ENCODE measurements around the gene RABGEF1. TPM values are rescaled to one million over a fixed set of nuclear protein-coding genes. Genes with fewer than 3 reads are reported as not detected.
"Not testable (repeated sequence)": the region's sequence is repeated elsewhere in the genome, so short reads cannot be mapped to it uniquely, and the experiment has no call there.

Gene RABGEF1
- total RNA-seq, 6 experiments from 2014 or later = 38.6 to 45.3 (median 42.5) TPM

DNA sequence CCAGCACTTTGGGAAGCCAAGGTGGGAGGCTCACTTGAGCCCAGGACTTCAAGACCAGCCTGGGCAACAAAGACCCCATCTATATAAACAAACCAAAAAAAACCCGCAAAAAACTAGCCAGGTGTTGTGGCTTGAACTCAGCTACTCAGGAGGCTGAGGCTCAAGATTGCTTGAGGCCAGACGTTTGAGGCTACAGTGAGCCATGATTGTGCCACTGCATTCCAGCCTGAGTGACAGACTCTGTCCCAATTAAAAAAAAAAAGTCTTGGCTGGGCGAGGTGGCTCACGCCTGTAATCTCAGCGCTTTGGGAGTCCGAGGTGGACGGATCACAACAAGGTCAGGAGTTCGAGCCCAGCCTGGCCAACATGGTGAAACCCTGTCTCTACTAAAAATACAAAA lies 11.4 kb downstream of the RABGEF1 start:
- H3K36me3 Mint-ChIP-seq (ENCODE audit: low read depth) = peaks cover 11% of the 10 kb centered on the region; the same call in 1 of the 2 replicates
- H3K4me3 Mint-ChIP-seq = no peak overlapping the region
- H3K9me3 Mint-ChIP-seq = no peaks in the 10 kb centered on the region
- TF ChIP-seq, protein P1, sequence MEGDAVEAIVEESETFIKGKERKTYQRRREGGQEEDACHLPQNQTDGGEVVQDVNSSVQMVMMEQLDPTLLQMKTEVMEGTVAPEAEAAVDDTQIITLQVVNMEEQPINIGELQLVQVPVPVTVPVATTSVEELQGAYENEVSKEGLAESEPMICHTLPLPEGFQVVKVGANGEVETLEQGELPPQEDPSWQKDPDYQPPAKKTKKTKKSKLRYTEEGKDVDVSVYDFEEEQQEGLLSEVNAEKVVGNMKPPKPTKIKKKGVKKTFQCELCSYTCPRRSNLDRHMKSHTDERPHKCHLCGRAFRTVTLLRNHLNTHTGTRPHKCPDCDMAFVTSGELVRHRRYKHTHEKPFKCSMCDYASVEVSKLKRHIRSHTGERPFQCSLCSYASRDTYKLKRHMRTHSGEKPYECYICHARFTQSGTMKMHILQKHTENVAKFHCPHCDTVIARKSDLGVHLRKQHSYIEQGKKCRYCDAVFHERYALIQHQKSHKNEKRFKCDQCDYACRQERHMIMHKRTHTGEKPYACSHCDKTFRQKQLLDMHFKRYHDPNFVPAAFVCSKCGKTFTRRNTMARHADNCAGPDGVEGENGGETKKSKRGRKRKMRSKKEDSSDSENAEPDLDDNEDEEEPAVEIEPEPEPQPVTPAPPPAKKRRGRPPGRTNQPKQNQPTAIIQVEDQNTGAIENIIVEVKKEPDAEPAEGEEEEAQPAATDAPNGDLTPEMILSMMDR (IDR thresholded peaks at IDR 0.05) = no peak
- H3K4me1 Mint-ChIP-seq (ENCODE audit: low read depth) = peaks cover 49% of the 10 kb centered on the region
- no peak for DNase-seq
- no peaks in the 10 kb centered on the region; the same call in none of the 2 replicates for H3K27me3 Mint-ChIP-seq (ENCODE audit: insufficient read depth)
- no peak overlapping the region for H3K27ac Mint-ChIP-seq

DNA sequence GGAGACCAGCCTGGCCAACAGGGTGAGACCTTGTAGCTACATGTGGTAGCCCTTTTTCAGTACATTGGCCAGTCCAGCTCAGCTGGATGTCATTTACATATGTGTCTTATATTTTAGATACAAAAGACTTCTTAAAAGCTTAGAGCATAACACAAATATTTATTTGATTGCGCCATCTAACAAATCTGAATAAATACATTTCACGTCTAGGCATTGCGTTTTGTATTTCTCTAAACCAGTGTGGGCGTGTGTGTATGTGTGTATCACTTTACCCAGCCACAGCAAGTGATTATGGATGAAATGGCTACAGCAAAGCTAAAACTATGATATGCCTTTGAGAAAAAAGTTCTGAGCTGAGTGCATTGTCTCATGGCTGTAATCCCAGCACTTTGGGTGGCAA lies 14.0 kb downstream of the RABGEF1 start:
- Mint-ChIP-seq H3K36me3 (ENCODE audit: low read depth) (peaks cover 19% of the 10 kb centered on the region), H3K27ac (no peak overlapping the region), H3K27me3 (ENCODE audit: insufficient read depth) (no peaks in the 10 kb centered on the region; the same call in none of the 2 replicates), H3K4me3 (no peak overlapping the region), H3K9me3 (no peaks in the 10 kb centered on the region), H3K4me1 (ENCODE audit: low read depth) (peaks cover 36% of the 10 kb centered on the region)
- TF ChIP-seq, protein P1 (IDR thresholded peaks at IDR 0.05) = no peak
- DNase-seq = no peak

DNA sequence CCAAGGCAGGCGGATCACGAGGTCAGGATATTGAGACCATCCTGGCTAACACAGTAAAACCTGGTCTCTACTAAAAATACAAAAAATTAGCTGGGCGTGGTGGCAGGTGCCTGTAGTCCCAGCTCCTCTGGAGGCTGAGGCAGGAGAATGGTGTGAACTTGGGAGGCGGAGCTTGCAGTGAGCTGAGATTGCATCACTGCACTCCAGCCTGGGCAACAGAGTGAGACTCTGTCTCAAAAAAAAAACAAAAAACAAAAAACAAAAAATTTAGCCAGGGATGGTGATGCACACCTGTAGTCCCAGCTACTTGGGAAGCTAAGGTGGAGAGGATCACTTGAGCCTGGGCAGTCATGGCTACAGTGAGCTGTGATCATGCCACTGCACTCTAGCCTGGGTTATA lies 14.5 kb downstream of the RABGEF1 start:
- H3K27ac Mint-ChIP-seq; DNase-seq; H3K4me3 Mint-ChIP-seq; H3K27me3 Mint-ChIP-seq (ENCODE audit: insufficient read depth); H3K9me3 Mint-ChIP-seq: not testable (repeated sequence)
- Mint-ChIP-seq H3K36me3 (ENCODE audit: low read depth) (peaks cover 22% of the 10 kb centered on the region), H3K4me1 (ENCODE audit: low read depth) (peaks cover 32% of the 10 kb centered on the region)

DNA sequence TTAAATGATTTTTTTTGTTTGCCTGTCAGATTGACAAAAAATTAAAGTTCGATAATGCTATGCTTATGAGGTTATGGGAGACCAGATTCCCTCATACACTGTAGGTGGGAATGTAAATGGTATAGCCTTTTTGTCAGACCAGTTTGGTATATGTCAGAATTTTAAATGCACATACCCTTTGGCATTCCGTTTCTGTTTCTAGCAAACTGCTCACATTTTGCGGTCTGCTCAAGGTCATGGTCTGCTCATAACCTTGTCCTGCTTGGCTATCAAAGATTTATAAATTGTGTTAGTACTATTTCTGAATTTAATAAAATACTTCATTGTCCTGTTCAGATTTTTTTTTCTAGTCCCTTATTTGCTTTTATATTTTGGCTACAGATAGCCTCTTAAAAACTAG lies 15.7 kb downstream of the RABGEF1 start:
- not testable (repeated sequence) for H3K27ac Mint-ChIP-seq; H3K27me3 Mint-ChIP-seq (ENCODE audit: insufficient read depth); H3K4me3 Mint-ChIP-seq; DNase-seq; H3K9me3 Mint-ChIP-seq
- Mint-ChIP-seq H3K36me3 (ENCODE audit: low read depth) (peaks cover 32% of the 10 kb centered on the region), H3K4me1 (ENCODE audit: low read depth) (peaks cover 28% of the 10 kb centered on the region)

DNA sequence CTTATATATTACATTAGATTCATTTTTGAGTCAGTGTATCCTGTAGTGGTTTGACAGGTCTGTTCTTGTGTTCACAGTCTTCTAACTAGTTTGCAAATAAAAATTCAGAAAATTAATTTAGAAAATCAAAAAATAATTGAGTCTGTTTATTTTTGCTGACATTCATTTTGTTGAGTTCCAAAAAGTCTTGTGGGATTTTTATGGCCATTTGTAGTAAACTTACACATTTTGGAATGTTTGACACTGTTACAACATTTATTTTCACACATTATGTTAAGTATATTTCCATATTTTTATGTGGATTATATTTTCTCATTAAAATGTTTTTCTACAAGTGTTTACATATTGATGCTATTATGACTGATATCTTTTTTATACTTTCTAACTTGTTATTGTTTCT lies 16.4 kb downstream of the RABGEF1 start:
- no peak for DNase-seq
- no peak overlapping the region for H3K4me3 Mint-ChIP-seq
- no peaks in the 10 kb centered on the region for H3K9me3 Mint-ChIP-seq
- TF ChIP-seq, protein P1 (IDR thresholded peaks at IDR 0.05) = no peak
- H3K27me3 Mint-ChIP-seq (ENCODE audit: insufficient read depth) = no peaks in the 10 kb centered on the region; the same call in 1 of the 2 replicates
- H3K27ac Mint-ChIP-seq = no peak overlapping the region
- peaks cover 32% of the 10 kb centered on the region for H3K36me3 Mint-ChIP-seq (ENCODE audit: low read depth)
- H3K4me1 Mint-ChIP-seq (ENCODE audit: low read depth) = peaks cover 28% of the 10 kb centered on the region

DNA sequence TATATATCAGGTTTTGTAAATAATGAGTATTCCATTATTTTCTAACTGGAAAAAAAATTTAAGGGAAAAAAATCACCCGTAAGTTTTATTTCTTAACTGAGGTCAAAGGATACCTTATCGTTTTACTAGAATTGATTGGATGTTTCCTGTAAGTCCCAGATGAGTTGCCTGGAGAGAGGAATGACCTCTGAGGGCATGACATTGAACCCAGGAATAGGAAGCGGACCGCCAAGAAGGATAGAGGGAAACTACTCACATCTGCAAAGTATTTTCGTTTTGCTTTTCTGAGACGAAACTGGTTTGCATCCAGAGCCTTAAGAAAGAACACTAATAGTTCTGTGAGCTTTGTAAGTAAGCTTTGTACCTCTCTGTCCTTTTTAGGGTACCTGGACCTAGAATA lies 17.4 kb downstream of the RABGEF1 start:
- DNase-seq = no peak
- TF ChIP-seq, protein P1 (IDR thresholded peaks at IDR 0.05) = no peak
- peaks cover 32% of the 10 kb centered on the region for H3K36me3 Mint-ChIP-seq (ENCODE audit: low read depth)
- no peaks in the 10 kb centered on the region; the same call in 1 of the 2 replicates for H3K27me3 Mint-ChIP-seq (ENCODE audit: insufficient read depth)
- peaks cover 22% of the 10 kb centered on the region for H3K4me1 Mint-ChIP-seq (ENCODE audit: low read depth)
- H3K9me3 Mint-ChIP-seq = no peaks in the 10 kb centered on the region
- no peak overlapping the region for H3K4me3 Mint-ChIP-seq
- no peak overlapping the region for H3K27ac Mint-ChIP-seq

Measured in HFFc6 (cell line).